Measurements from ENCODE around the gene MRPL24. TPM values are rescaled to one million over a fixed set of nuclear protein-coding genes. Genes with fewer than 3 reads are reported as not detected.

The MRPL24 gene
- total and polyA plus RNA-seq, 2 of the 4 experiments (the other 2 are of a cell fraction) = 68.8 to 99.5 TPM

GRCh38 chr1:156765666-156766065 lies 24.8 kb upstream of the MRPL24 start:
- Histone ChIP-seq H2AK5ac (ENCODE audit: low read depth, low read length) (no peak overlapping the region; the same call in 1 of the 2 replicates), H3K14ac (replicated peaks; ENCODE audit: low read depth, low read length) (peak overlapping the region; percentile 84; the same call in 1 of the 2 replicates), H3K9ac (ENCODE audit: low read depth, low read length) (no peak overlapping the region), H4K91ac (ENCODE audit: insufficient read depth, low read depth, low read length) (no peak overlapping the region), H3K27ac (ENCODE audit: insufficient read depth, low read length) (no peak overlapping the region), H3K4me3 (ENCODE audit: insufficient read depth, low read depth, low read length) (no peak overlapping the region), H3K9me1 (ENCODE audit: insufficient read depth, low read length) (no peaks in the 10 kb centered on the region), H3K36me3 (ENCODE audit: control insufficient read depth, insufficient read depth, low read length) (no peaks in the 10 kb centered on the region; the same call in 1 of the 2 replicates), H4K5ac (ENCODE audit: low read depth, low read length) (no peak overlapping the region), H2BK5ac (ENCODE audit: low read depth, low read length, poor library complexity, severe bottlenecking) (no peak overlapping the region), H3K9me3 (ENCODE audit: control insufficient read depth, insufficient read depth, low read length) (no peaks in the 10 kb centered on the region), H3K18ac (ENCODE audit: low read depth, low read length) (no peak overlapping the region), H3K27me3 (ENCODE audit: control insufficient read depth, insufficient read depth, low read length) (no peaks in the 10 kb centered on the region), H2AK9ac (replicated peaks; ENCODE audit: low read depth, low read length, poor library complexity) (peak overlapping the region; percentile 88), H2BK15ac (ENCODE audit: low read depth, low read length) (no peak overlapping the region; the same call in 2 of the 3 replicates), H3K79me1 (ENCODE audit: low read depth in 1 of 2, low read length in 2 of 2) (peaks cover 10 to 35% of the 10 kb centered on the region in 2 experiments; a peak in 3 of 4 replicates), H4K8ac (ENCODE audit: low read depth in 2 of 2, low read length in 2 of 2) (peak overlapping the region; percentile 97 to 98; a peak in 3 of 4 replicates), H3K56ac (ENCODE audit: extremely low read depth, insufficient read depth, low read length) (peak overlapping the region; percentile 74; the same call in 1 of the 2 replicates), H3K4ac (ENCODE audit: low read depth, low read length) (peak overlapping the region; percentile 88; the same call in 1 of the 2 replicates), H2AFZ (replicated peaks; ENCODE audit: low read length, poor library complexity) (no peak overlapping the region), H2BK20ac (ENCODE audit: low read depth, low read length) (no peak overlapping the region), H4K20me1 (ENCODE audit: insufficient read depth, low read length) (peaks cover 17% of the 10 kb centered on the region; the same call in 1 of the 2 replicates), H3K4me1 (ENCODE audit: control insufficient read depth, insufficient read depth, low read length) (peaks cover 5% of the 10 kb centered on the region), H3K23ac (ENCODE audit: low read depth, low read length) (0 out of 2 replicates have a peak overlapping the region, but pooled peaks have one; percentile 73), H3K4me2 (ENCODE audit: low read depth, low read length) (no peak overlapping the region), H2BK120ac (ENCODE audit: low read depth, low read length) (no peak overlapping the region)
- no CpG with 5 or more reads among the region's 5 CpGs for WGBS, 2 experiments (ENCODE audit: extremely low coverage in 2 of 2, insufficient read length in 1 of 2)
- dilution Hi-C loops (cut with HindIII; ENCODE audit: low sequenced_read_pairs, unreplicated experiment) = no loop called here
- intact Hi-C loops (cut with micrococcal nuclease) = loop anchor here (2.0 kb wide), 2 partner anchors 13 to 39 kb away; no protein-coding TSS in a partner anchor
- TF ChIP-seq RCOR1 (IDR thresholded peaks at IDR 0.05; ENCODE audit: insufficient replicate concordance, low read length) (no peak), POLR2A (IDR thresholded peaks at IDR 0.05; ENCODE audit: low read depth, low read length) (no peak), CHD1 (IDR thresholded peaks at IDR 0.05; ENCODE audit: low read depth, low read length) (no peak), FOS (IDR thresholded peaks at IDR 0.05; ENCODE audit: low read depth, low read length) (no peak), NFE2L2 (IDR thresholded peaks at IDR 0.05; ENCODE audit: low read depth, low read length) (no peak), ELK1 (IDR thresholded peaks at IDR 0.05; ENCODE audit: borderline replicate concordance, low read depth, low read length) (no peak), MXI1 (IDR thresholded peaks at IDR 0.05; ENCODE audit: borderline replicate concordance, low read depth, low read length) (no peak), SMC3 (IDR thresholded peaks at IDR 0.05; ENCODE audit: low read depth, low read length) (no peak), MAZ (IDR thresholded peaks at IDR 0.05; ENCODE audit: borderline replicate concordance, low read depth, low read length) (no peak), MAFK (IDR thresholded peaks at IDR 0.05; ENCODE audit: low read depth, low read length) (no peak), RAD21 (IDR thresholded peaks at IDR 0.05; ENCODE audit: low read length) (no peak), USF2 (IDR thresholded peaks at IDR 0.05; ENCODE audit: low read depth, low read length) (no peak), CTCF (conservative IDR thresholded peaks at IDR 0.05; ENCODE audit: low read depth, low read length) (no peak), RFX5 (IDR thresholded peaks at IDR 0.05; ENCODE audit: low read depth, low read length) (no peak), CEBPB (IDR thresholded peaks at IDR 0.05; ENCODE audit: low read depth, low read length) (no peak), BHLHE40 (IDR thresholded peaks at IDR 0.05; ENCODE audit: low read depth, low read length) (no peak)
- in situ Hi-C loops (cut with MboI; ENCODE audit: low sequenced_read_pairs) = no loop called here
- no TSS peak for BruUV-seq (replicated peaks)
- CTCF ChIA-PET = no interaction called here
- no peak for DNase-seq
- no peak for ATAC-seq (ENCODE audit: low read depth)
- POLR2A ChIA-PET (ENCODE audit: unreplicated experiment) = no interaction called here

Data from IMR-90 (cell line).